ENCODE data around the gene TMEM72.

DNA sequence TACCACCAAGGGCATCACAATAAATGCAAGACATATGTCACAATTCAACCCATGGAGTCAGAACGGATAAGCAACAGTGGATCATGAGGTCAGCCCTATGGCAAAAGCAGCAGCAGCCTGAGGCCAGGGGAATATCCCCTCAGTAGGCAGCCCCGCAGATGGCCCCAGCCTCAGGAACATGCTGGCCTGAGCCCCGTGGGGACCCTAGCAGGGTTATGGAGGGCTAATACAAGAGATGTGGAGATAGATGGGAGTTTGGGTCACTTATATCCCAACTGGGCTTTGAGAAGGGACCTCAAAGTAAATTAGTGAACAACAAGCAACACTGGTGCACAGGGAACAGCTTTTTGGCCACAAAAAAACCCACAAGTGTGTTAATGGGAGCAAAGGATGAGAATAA lies 9.1 kb downstream of the TMEM72 start:
- TF ChIP-seq CTCF (IDR thresholded peaks at IDR 0.05) (no peak), POLR2A (IDR thresholded peaks at IDR 0.05) (no peak)

Data from testis (tissue), 2 donors.